ENCODE data around the gene SGIP1.

Gene SGIP1

GRCh38 chr1:66687358-66687757 is 153.4 kb downstream of the SGIP1 start:
- Histone ChIP-seq H3K4me1 (ENCODE audit: control insufficient read depth, low read length) (peaks cover 4% of the 10 kb centered on the region; the same call in 1 of the 2 replicates), H4K20me1 (ENCODE audit: control insufficient read depth, insufficient read depth, low read depth, low read length) (no peaks in the 10 kb centered on the region), H3F3A (ENCODE audit: control insufficient read depth, insufficient read depth) (no peaks in the 10 kb centered on the region), H3K27ac (ENCODE audit: low read depth, low read length) (no peak overlapping the region), H3K36me3 (ENCODE audit: control insufficient read depth, low read length) (no peaks in the 10 kb centered on the region), H3K4me2 (ENCODE audit: low read length) (no peak overlapping the region), H3K79me2 (ENCODE audit: control insufficient read depth, low read length) (no peaks in the 10 kb centered on the region), H3K9me2 (replicated peaks; ENCODE audit: control insufficient read depth, low read length) (no peaks in the 10 kb centered on the region), H3K4me3 (ENCODE audit: low read length) (no peak overlapping the region), H3K9me3 (ENCODE audit: control insufficient read depth, insufficient read depth, low read length) (no peaks in the 10 kb centered on the region), H3K27me3 (ENCODE audit: control insufficient read depth, low read length) (peaks cover 2% of the 10 kb centered on the region; the same call in 1 of the 2 replicates)
- TF ChIP-seq EZH2phosphoT487 (IDR thresholded peaks at IDR 0.05; ENCODE audit: borderline replicate concordance, low read length) (no peak), CTCF (IDR thresholded peaks at IDR 0.05; ENCODE audit: low read depth, low read length, poor library complexity, severe bottlenecking) (no peak)

GRCh38 chr1:66690666-66691381 is 156.9 kb downstream of the SGIP1 start:
- no peaks in the 10 kb centered on the region for H3K9me3 ChIP-seq (ENCODE audit: control insufficient read depth, insufficient read depth, low read length)
- H3K27me3 ChIP-seq (ENCODE audit: control insufficient read depth, low read length) = peaks cover 4% of the 10 kb centered on the region; the same call in 1 of the 2 replicates
- H3K27ac ChIP-seq (ENCODE audit: low read depth, low read length) = no peak overlapping the region
- H3K4me3 ChIP-seq (ENCODE audit: low read length) = no peak overlapping the region
- H3K79me2 ChIP-seq (ENCODE audit: control insufficient read depth, low read length) = no peaks in the 10 kb centered on the region
- H3K4me1 ChIP-seq (ENCODE audit: control insufficient read depth, low read length) = no peaks in the 10 kb centered on the region
- TF ChIP-seq CTCF (IDR thresholded peaks at IDR 0.05; ENCODE audit: low read depth, low read length, poor library complexity, severe bottlenecking) (no peak), EZH2phosphoT487 (IDR thresholded peaks at IDR 0.05; ENCODE audit: borderline replicate concordance, low read length) (no peak)
- H3F3A ChIP-seq (ENCODE audit: control insufficient read depth, insufficient read depth) = no peaks in the 10 kb centered on the region
- H3K4me2 ChIP-seq (ENCODE audit: low read length) = no peak overlapping the region
- H3K9me2 ChIP-seq (replicated peaks; ENCODE audit: control insufficient read depth, low read length) = no peaks in the 10 kb centered on the region
- no peaks in the 10 kb centered on the region for H4K20me1 ChIP-seq (ENCODE audit: control insufficient read depth, insufficient read depth, low read depth, low read length)
- no peaks in the 10 kb centered on the region for H3K36me3 ChIP-seq (ENCODE audit: control insufficient read depth, low read length)

DNA sequence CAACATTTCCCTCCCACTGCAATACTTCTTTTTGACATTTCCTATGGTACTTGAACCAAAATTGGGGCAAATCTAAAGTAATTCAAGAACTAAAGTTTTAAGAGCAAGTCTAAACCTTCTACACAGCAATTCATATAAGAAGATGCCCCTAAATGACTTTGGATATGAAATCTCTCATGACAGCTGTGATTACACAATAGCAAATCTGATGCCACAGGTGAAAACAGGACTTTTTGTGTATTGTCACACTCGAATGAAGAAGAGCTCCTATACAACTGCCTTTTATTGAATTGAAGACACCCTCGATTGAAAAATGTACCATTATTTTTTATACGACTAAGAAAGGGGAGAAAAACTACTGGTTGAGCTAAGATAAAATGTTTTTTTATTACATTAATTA is 158.7 kb downstream of the SGIP1 start:
- Histone ChIP-seq H3K9me2 (replicated peaks; ENCODE audit: control insufficient read depth, low read length) (no peaks in the 10 kb centered on the region), H3K27ac (ENCODE audit: low read depth, low read length) (no peak overlapping the region), H3F3A (ENCODE audit: control insufficient read depth, insufficient read depth) (no peaks in the 10 kb centered on the region), H3K27me3 (ENCODE audit: control insufficient read depth, low read length) (peaks cover 4% of the 10 kb centered on the region), H3K79me2 (ENCODE audit: control insufficient read depth, low read length) (no peaks in the 10 kb centered on the region), H3K4me3 (ENCODE audit: low read length) (no peak overlapping the region), H3K4me2 (ENCODE audit: low read length) (no peak overlapping the region), H3K9me3 (ENCODE audit: control insufficient read depth, insufficient read depth, low read length) (no peaks in the 10 kb centered on the region), H4K20me1 (ENCODE audit: control insufficient read depth, insufficient read depth, low read depth, low read length) (no peaks in the 10 kb centered on the region), H3K36me3 (ENCODE audit: control insufficient read depth, low read length) (no peaks in the 10 kb centered on the region), H3K4me1 (ENCODE audit: control insufficient read depth, low read length) (no peaks in the 10 kb centered on the region)
- TF ChIP-seq CTCF (IDR thresholded peaks at IDR 0.05; ENCODE audit: low read depth, low read length, poor library complexity, severe bottlenecking) = no peak
- TF ChIP-seq EZH2phosphoT487 (IDR thresholded peaks at IDR 0.05; ENCODE audit: borderline replicate concordance, low read length) = no peak

All from DOHH2 (cell line).